HUES6 (cell line): ENCODE data around the gene SSTR3.

Experiments
- H3K27ac ChIP-seq: 2 replicates; pipeline ENCODE4 v1.7.0; 2013; ENCODE audit warnings: low read depth, mild to moderate bottlenecking, low read length, inconsistent platforms
- H3K27me3 ChIP-seq: 2 replicates; pipeline ENCODE4 v1.6.1; 2013; ENCODE audit warnings: low read length; ENCODE audit not compliant: control insufficient read depth, insufficient read depth
- H3K36me3 ChIP-seq: 2 replicates; pipeline ENCODE4 v1.6.1; 2013; ENCODE audit warnings: low read length; ENCODE audit not compliant: control insufficient read depth, insufficient read depth
- H3K4me1 ChIP-seq: 2 replicates; pipeline ENCODE4 v1.6.1; 2013; ENCODE audit warnings: low read length; ENCODE audit not compliant: control insufficient read depth, insufficient read depth
- H3K4me3 ChIP-seq: 2 replicates; pipeline ENCODE4 v1.5.1; 2013; ENCODE audit warnings: low read depth, low read length
- H3K9ac ChIP-seq: one replicate; pipeline ENCODE4 v1.6.1; 2013; ENCODE audit warnings: mild to moderate bottlenecking, low read length
- H3K9me3 ChIP-seq: 2 replicates; pipeline ENCODE4 v1.6.1; 2013; ENCODE audit warnings: low read depth, low read length; ENCODE audit not compliant: control insufficient read depth, insufficient read depth

SSTR3 gene

GRCh38 chr22:37232140-37232998 lies 20.1 kb upstream of the SSTR3 start:
- Histone ChIP-seq H3K27me3 (no peaks in the 10 kb centered on the region), H3K4me1 (peaks cover 6% of the 10 kb centered on the region; the same call in 1 of the 2 replicates), H3K9ac (no peak overlapping the region), H3K36me3 (no peaks in the 10 kb centered on the region), H3K27ac (no peak overlapping the region), H3K9me3 (no peaks in the 10 kb centered on the region), H3K4me3 (no peak overlapping the region)

DNA sequence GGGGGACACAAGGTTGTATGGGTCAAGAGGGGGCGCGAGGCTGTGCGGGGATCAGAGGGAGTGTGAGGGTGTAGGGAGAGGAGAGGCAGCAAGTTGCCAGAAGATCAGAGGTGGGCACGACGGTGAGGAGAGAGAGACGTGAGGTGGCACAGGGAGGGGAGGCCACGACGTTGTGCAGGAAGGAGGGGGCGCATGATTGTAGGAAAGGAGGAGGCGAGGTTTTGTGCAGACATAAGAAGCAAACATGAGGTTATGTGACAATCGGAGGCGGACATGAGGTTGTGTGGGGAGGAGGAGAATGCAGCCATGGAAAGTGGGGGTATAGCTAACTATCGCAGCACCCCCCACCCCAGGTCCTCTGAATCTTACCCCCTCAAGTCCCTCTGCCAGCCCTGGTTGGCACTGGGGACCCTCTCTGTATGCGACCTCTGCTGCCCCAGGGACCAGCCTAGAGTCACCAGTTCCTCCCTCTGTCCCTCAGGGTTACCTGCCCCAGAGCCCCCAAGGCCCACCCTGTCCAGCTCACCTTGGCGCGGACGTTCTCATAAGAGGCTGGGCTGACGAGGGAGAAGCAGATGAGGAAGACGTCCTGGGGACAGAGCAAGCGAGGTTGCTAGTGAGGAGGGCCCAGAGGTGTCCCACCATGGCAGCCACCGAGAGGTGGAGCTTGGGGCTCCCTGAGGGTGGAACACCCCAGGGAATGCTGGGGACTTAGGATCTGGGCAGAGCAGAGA lies 19.3 kb upstream of the SSTR3 start:
- H3K36me3 ChIP-seq = no peaks in the 10 kb centered on the region
- H3K4me1 ChIP-seq = peaks cover 3% of the 10 kb centered on the region; the same call in 1 of the 2 replicates
- H3K9me3 ChIP-seq = no peaks in the 10 kb centered on the region
- H3K9ac ChIP-seq = no peak overlapping the region
- H3K4me3 ChIP-seq = no peak overlapping the region
- no peaks in the 10 kb centered on the region for H3K27me3 ChIP-seq
- H3K27ac ChIP-seq = no peak overlapping the region

- Histone ChIP-seq H3K36me3 (no peaks in the 10 kb centered on the region), H3K9ac (no peak overlapping the region), H3K27me3 (no peaks in the 10 kb centered on the region), H3K27ac (no peak overlapping the region), H3K4me3 (no peak overlapping the region), H3K9me3 (no peaks in the 10 kb centered on the region), H3K4me1 (peaks cover 3% of the 10 kb centered on the region; the same call in 1 of the 2 replicates)
These were observed 18.6 kb upstream of the SSTR3 start for GRCh38 chr22:37230673-37231405.

DNA sequence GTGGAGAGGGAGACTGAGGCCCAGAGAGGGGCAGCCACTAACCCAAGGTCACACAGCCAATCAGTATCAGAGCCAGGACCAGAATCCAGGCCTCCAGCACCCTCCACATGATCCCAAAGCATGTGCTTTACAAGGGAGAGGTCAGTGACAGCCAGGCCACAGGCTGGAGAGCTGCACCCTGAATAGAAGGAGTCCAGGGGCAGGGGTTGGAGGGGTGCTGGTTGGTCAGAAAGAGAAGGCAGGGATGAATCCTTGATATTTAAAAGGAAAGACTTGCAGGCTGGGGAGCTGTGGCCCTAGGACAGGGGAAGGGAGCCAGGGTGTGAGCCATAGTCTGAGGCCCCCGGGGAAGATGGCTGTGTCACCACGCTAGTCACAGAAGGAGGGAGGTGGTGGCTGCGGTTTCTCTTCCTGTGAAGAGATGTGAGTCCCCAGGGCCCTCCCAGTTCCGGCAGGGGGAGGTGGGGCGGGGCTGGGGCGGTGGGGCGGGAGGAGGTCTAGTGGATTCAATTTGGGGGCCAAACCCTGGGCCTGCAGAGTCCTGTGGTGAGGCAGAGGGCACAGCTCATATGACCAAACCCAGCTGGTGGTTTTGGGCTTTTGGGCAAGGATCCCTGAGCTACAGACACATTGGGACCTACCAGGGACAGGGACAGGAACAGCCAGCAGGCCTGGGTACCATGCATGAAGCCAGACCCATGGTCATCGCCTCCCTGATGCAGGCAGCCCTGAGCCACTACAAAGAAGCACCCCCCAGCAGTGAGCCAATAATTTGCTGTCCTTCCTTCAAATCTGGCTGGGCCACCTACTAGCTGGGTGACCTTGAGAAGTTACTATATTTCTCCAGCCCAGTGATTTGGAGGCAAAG lies 17.8 kb upstream of the SSTR3 start:
- Histone ChIP-seq H3K4me1 (peaks cover 3% of the 10 kb centered on the region; the same call in 1 of the 2 replicates), H3K9ac (no peak overlapping the region), H3K9me3 (no peaks in the 10 kb centered on the region), H3K36me3 (no peaks in the 10 kb centered on the region), H3K27ac (no peak overlapping the region), H3K27me3 (no peaks in the 10 kb centered on the region), H3K4me3 (no peak overlapping the region)

GRCh38 chr22:37229012-37229804 lies 16.9 kb upstream of the SSTR3 start:
- Histone ChIP-seq H3K9me3 (no peaks in the 10 kb centered on the region), H3K27me3 (no peaks in the 10 kb centered on the region), H3K4me1 (no peaks in the 10 kb centered on the region; the same call in 1 of the 2 replicates), H3K36me3 (no peaks in the 10 kb centered on the region), H3K27ac (no peak overlapping the region), H3K4me3 (no peak overlapping the region), H3K9ac (no peak overlapping the region)

DNA sequence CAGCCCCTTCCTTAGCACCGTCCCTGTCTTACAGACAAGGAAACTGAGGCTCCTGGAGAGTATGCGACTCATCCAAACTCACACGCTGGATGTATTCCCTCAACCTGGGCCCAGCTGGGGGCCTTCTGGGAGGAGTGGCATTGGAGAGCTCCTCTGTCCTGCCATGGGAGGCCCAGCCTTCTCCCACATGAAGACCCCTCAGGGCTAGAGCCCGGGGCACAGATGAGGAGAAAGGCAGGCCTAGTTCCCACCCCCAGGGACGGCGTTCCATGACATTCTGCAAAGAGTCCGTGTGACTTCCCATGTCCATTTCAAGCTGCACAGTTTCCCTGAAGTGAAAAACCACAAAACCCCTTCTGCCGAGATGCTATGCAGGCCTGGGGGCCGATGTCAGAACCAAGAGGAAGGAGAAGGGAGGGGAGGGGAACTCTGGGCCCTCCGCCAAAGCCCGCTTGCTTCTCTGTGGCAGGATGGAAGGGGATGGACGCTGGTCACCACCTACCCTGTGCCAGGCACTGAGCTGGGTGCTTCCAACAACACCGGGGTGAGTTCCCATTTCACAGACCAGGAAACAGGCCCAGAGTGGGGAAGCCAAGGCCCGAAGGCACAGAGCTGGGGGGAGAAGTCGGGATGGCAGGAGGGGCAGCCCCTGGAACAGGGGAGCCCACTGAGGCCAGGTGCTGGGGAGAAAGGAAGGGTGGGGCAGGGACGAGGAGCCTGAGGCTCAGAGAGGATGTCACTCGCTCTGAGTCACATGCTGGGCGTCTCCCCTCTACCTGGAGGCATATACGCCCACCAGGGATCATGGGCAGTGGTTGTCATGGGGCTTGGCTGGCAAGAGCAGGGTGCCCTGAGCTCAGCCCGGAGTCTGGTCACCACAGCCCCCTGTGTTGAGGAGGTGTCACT lies 16.1 kb upstream of the SSTR3 start:
- Histone ChIP-seq H3K9me3 (no peaks in the 10 kb centered on the region), H3K4me3 (no peak overlapping the region), H3K27me3 (no peaks in the 10 kb centered on the region), H3K27ac (no peak overlapping the region), H3K9ac (no peak overlapping the region), H3K4me1 (no peaks in the 10 kb centered on the region; the same call in 1 of the 2 replicates), H3K36me3 (no peaks in the 10 kb centered on the region)

- H3K9me3 ChIP-seq = 0 out of 2 replicates have a peak, but pooled peaks cover 2% of the 10 kb centered on the region
- H3K4me1 ChIP-seq = no peaks in the 10 kb centered on the region; the same call in 1 of the 2 replicates
- no peak overlapping the region for H3K27ac ChIP-seq
- H3K36me3 ChIP-seq = no peaks in the 10 kb centered on the region
- no peak overlapping the region for H3K4me3 ChIP-seq
- no peak overlapping the region for H3K9ac ChIP-seq
- H3K27me3 ChIP-seq = no peaks in the 10 kb centered on the region
These were observed 14.2 kb upstream of the SSTR3 start for GRCh38 chr22:37226514-37226913.

DNA sequence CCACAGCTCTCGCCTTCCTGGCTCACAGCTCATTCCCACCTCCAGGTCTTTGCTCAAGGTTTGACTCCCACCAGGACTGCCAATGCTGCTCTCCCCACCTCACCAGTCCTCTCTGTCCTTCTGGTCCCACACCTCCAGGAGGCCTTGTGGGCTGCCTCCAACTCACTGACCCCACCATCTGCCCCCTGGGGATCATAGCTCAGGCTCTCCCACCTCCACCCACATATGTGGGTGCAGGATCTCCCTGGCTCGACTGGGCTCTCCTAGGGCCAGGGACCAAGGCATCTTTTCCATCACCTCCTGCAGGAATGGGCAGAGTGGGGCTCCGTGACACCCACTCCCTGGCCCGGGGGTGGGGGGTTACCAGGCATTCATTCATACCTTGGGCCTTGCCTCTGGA lies 13.8 kb upstream of the SSTR3 start:
- no peaks in the 10 kb centered on the region; the same call in 1 of the 2 replicates for H3K4me1 ChIP-seq
- H3K36me3 ChIP-seq = no peaks in the 10 kb centered on the region
- H3K9ac ChIP-seq = no peak overlapping the region
- no peak overlapping the region for H3K27ac ChIP-seq
- 0 out of 2 replicates have a peak, but pooled peaks cover 4% of the 10 kb centered on the region for H3K9me3 ChIP-seq
- no peaks in the 10 kb centered on the region for H3K27me3 ChIP-seq
- no peak overlapping the region for H3K4me3 ChIP-seq

DNA sequence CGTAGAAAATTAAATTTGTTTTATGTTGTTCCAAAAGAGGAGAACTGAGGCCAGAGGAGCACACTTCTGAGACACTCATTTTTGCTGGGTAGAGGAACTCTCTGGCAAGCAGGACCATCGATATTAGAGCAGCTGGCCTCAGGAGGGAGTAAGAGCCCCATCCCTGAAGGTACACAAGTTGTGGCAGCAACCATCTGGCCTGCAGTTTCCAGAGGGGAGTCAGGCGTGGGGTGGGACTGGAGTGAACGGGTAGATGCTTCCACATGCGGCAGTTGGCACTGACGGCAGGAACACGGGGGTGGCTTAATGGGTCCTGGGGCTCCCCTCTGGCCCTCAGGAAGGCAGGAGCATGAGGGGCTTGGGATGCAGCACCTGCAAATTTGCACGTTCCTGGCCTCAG lies 13.2 kb upstream of the SSTR3 start:
- H3K4me3 ChIP-seq = no peak overlapping the region
- no peaks in the 10 kb centered on the region for H3K36me3 ChIP-seq
- 0 out of 2 replicates have a peak, but pooled peaks cover 4% of the 10 kb centered on the region for H3K9me3 ChIP-seq
- no peak overlapping the region for H3K9ac ChIP-seq
- H3K4me1 ChIP-seq = peaks cover 3% of the 10 kb centered on the region; the same call in 1 of the 2 replicates
- H3K27ac ChIP-seq = no peak overlapping the region
- no peaks in the 10 kb centered on the region for H3K27me3 ChIP-seq
